Skeletal muscle satellite cell (primary cell): ENCODE results near the gene VAMP3. TPM values are rescaled to one million over a fixed set of nuclear protein-coding genes. Genes with fewer than 3 reads are reported as not detected.

Experiments
- H3K27me3 ChIP-seq: 2 replicates; pipeline ENCODE4 v1.7.0; 2013; ENCODE audit warnings: low read length; ENCODE audit not compliant: control insufficient read depth, insufficient read depth
- H3K36me3 ChIP-seq: 2 replicates; pipeline ENCODE4 v1.7.0; 2013; ENCODE audit warnings: mild to moderate bottlenecking, control low read depth, low read length; ENCODE audit not compliant: insufficient read depth
- H3K4me1 ChIP-seq: 2 replicates; pipeline ENCODE4 v1.7.0; 2013; ENCODE audit warnings: low read length; ENCODE audit not compliant: control insufficient read depth, insufficient read depth
- H3K4me2 ChIP-seq: 2 replicates; pipeline ENCODE4 v1.7.0; 2013; ENCODE audit warnings: mild to moderate bottlenecking, low read length
- H3K4me3 ChIP-seq: 2 replicates; pipeline ENCODE4 v1.7.0; 2013; ENCODE audit warnings: low read length
- H3K9ac ChIP-seq: 2 replicates; pipeline ENCODE4 v1.7.0; 2013; ENCODE audit warnings: mild to moderate bottlenecking, low read depth, low read length, moderate library complexity
- H3K9me3 ChIP-seq: replicated peaks from 2 replicates; pipeline ENCODE4 v1.7.0; 2013; ENCODE audit warnings: mild to moderate bottlenecking, control low read depth, low read length
- total RNA-seq: library from RNA; depleted of rRNA; stranded (reverse); fragments of >200 nt; gene quantifications from 2 replicates; pipeline ENCODE4 v1.2.3, GENCODE V29; 2012; rRNA removed

VAMP3 gene, protein sequence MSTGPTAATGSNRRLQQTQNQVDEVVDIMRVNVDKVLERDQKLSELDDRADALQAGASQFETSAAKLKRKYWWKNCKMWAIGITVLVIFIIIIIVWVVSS
- total RNA-seq = 81.6 and 87.2 TPM in 2 replicates

DNA sequence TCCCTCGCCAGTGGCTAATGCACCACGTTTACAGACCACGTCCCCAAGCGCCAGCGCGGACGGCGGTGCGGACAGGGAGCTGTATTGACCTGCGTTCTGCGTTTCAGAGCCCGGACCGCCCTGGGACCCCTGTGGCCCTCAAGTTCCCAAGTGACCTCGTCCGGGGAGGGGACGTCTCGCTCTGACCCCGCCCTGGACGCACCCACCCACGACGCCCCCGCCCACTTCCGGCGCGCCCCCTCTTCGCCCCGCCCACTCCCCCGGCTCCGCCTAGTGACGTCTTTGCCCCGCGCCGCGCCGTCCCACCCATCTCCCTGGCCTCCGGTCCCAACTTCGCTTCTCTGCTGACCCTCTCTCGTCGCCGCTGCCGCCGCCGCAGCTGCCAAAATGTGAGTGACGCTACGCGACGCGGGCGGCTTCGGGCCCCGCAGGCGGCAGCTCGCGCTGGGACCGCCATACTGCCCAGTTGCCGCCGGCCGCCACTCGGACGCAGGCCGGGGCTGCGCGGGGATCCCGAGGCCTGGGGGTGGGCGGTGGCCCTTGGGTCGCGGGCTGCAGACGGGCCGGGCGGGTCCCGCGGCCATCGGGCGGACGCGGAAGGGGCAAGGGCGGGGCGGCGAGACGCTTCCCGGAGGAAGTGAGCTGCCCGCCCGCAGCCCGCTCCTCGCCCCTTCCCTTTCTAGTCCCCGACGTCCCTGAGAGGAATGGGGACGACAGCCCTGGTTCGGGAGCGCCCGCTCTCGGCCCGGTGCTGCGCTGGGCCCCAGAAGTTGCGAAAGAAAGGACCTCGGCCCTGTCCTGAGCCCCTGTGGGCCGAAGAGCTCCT is at the start of gene VAMP3:
Gene VAMP3 (plus strand): TSS at position 300 of the 826 bp plus-strand sequence. CDS start 88 bp downstream, at position 388.
- Histone ChIP-seq H3K4me3 (peak within 1 kb of the TSS; percentile 90), H3K36me3 (peaks cover 20% of the 10 kb centered on the region), H3K4me1 (peaks cover 15% of the 10 kb centered on the region), H3K4me2 (peak within 1 kb of the TSS; percentile 95), H3K9me3 (no peaks in the 10 kb centered on the region), H3K9ac (peak within 1 kb of the TSS; percentile 87), H3K27me3 (peaks cover 4% of the 10 kb centered on the region)

DNA sequence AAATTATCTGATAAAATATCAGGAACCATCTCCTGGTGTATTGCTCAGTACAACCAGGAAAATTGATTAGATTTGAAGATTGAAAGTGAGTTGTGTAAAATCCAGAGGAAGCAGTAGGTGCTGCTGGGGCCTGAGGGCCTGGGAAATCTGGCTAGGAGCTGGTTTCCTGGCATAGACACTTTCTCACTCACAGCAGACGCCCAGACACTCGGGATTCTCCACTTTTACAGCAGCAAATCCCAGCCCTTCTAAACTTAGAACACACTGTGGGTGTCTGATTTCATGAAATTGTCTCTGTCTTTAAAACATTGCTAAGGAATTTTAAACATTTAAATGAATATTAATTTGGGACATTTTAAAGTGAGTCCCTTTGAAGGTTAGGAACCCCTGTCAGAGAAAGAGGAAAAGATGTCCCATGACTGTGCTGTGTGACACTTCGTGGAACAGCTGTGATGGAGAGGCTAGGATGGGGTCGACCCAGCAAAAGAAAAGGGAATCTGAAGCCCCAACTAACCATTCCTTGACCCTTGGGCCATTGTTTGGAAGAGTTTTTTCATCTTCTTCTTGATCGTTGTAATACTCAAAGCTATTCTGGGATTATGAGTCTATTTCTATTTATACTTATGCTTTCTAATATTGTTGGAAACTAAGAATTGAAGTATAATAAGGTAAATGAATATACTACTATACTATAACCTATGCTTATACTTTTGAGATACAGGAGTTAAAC is 49.0 kb upstream of the VAMP3 start:
- Histone ChIP-seq H3K27me3 (peaks cover 16% of the 10 kb centered on the region), H3K9ac (no peak overlapping the region), H3K4me3 (no peak overlapping the region), H3K4me2 (no peak overlapping the region), H3K4me1 (no peaks in the 10 kb centered on the region), H3K9me3 (no peaks in the 10 kb centered on the region), H3K36me3 (no peaks in the 10 kb centered on the region)

DNA sequence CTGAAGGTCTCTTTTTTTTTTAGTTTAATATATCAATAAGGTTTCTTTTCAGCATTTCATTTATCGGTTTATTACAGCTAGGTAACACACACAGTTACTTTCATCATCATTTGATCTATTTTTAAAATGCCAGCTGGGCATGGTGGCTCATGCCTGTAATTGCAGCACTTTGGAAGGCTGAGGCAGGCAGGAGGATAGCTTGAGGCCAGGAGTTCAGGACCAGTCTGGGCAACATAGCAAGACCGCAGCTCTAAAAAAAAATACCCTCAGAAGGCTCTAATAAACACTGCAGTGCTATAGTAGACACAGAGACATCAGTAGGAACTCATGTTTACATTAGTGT is 48.5 kb upstream of the VAMP3 start:
- Histone ChIP-seq H3K9me3 (no peaks in the 10 kb centered on the region), H3K36me3 (no peaks in the 10 kb centered on the region), H3K4me1 (no peaks in the 10 kb centered on the region), H3K4me3 (no peak overlapping the region), H3K4me2 (no peak overlapping the region), H3K27me3 (peaks cover 15% of the 10 kb centered on the region), H3K9ac (no peak overlapping the region)

DNA sequence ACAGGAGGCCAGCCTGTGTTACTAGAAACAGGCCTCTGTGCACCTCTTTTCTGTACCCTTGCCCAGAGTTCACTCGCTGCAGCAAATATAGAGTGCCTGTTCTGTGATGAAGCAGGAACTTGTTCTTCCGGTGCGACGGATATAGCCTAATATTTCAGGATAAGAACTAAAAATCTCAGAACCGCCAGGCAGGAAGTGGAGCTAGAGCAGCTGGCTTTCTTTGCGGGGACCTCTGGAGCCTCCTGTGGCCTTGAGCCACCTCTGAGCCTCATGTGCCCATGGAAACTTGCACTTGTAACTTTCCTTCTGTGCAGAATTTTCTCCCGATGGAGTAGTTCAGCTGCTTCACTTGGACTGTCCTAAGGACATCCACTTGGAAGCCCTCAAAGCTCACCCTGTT is 44.5 kb upstream of the VAMP3 start:
- no peak overlapping the region for H3K9ac ChIP-seq
- no peaks in the 10 kb centered on the region for H3K36me3 ChIP-seq
- no peaks in the 10 kb centered on the region for H3K4me1 ChIP-seq
- H3K27me3 ChIP-seq = peaks cover 6% of the 10 kb centered on the region
- no peak overlapping the region for H3K4me3 ChIP-seq
- H3K9me3 ChIP-seq = no peaks in the 10 kb centered on the region
- H3K4me2 ChIP-seq = no peak overlapping the region

DNA sequence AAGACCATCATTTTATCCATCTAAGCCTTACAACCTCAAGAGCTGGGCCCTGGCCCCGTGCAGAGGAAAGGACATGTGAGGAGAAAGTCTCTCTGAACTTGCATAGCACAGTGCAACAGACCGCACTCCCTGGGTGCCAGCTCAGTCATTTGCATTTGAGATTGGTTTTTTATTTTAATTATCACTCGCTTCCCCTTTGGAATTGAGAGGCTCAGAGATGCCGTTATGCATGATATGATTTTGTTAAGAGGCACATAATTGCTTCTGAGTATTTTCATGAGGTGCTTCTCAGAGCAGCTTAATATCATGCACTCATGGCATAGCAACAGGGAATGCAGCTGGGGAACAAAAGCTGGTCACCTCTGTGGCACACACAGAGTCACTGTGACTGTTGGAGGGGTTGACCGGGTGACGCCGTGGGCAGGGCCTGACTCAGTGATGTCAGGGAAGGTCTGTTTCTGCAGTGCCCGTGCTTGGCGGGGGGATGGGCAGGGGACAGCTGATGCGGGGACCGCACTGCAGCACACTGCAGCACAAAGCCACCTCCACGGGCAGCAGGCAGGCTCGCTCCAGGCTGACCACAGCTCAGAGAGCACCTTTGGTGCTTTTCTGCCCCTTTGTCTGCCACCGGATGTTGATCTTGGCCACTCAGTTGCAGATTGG is 43.2 kb upstream of the VAMP3 start:
- Histone ChIP-seq H3K36me3 (no peaks in the 10 kb centered on the region), H3K4me3 (no peak overlapping the region), H3K4me1 (no peaks in the 10 kb centered on the region), H3K9ac (no peak overlapping the region), H3K9me3 (no peaks in the 10 kb centered on the region), H3K4me2 (no peak overlapping the region), H3K27me3 (peaks cover 6% of the 10 kb centered on the region)

DNA sequence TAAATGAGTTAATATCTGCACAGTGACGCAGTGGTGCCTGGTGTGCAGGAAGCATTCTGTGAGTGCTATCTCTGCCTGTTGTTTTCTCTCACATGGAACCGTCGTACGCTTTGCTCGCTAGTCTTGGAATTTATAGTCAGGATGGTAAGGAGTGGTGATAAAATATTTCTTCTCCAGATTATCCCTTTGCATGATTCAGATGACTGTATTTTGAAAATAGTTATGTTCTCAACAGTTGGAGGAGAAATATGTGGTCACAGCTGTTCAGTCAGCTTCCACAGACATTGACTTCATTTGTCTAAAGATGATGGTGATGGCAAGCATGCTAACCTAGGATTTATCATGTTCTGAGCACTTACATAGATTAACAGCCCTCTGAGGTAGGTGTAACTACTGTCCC is 41.3 kb upstream of the VAMP3 start:
- H3K4me1 ChIP-seq = no peaks in the 10 kb centered on the region
- no peaks in the 10 kb centered on the region for H3K36me3 ChIP-seq
- no peaks in the 10 kb centered on the region for H3K9me3 ChIP-seq
- peaks cover 6% of the 10 kb centered on the region for H3K27me3 ChIP-seq
- no peak overlapping the region for H3K9ac ChIP-seq
- no peak overlapping the region for H3K4me3 ChIP-seq
- H3K4me2 ChIP-seq = no peak overlapping the region

DNA sequence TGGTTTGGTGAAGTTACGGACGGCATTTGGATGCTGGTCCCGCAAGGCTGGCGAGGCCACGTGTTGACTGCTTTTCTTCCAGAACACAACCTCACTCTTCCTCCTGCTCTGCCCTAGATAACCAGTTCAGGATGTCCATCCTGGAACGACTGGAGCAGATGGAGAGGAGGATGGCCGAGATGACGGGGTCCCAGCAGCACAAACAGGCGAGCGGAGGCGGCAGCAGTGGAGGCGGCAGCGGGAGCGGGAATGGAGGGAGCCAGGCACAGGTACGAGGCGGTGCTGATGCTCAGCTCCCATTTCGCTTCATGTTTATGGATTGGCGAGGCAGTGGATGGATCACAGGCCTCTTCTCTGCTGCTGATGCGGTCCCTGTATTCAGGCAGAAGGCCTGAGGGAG is 38.8 kb upstream of the VAMP3 start:
- no peak overlapping the region for H3K9ac ChIP-seq
- no peak overlapping the region for H3K4me3 ChIP-seq
- H3K36me3 ChIP-seq = no peaks in the 10 kb centered on the region
- no peak overlapping the region for H3K4me2 ChIP-seq
- no peaks in the 10 kb centered on the region for H3K9me3 ChIP-seq
- no peaks in the 10 kb centered on the region for H3K4me1 ChIP-seq
- peaks cover 9% of the 10 kb centered on the region for H3K27me3 ChIP-seq

DNA sequence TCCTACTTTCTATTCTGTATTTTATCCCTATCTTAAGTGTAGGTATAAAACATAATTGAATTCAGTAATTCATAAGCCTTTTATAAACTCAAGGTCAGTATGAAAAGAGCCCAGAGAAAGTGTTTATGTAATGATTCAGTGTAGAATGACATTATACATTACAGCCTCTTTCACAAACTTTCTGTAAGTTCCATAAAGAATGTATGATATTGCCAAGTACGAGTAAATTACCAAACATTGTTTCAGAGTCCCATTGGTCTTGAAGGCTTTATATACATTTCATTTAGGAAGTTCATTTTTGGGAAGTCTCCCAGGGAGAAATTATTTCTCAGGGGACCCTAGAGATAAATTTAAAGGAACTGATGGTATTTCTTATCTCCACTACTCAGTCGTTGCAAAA is 37.8 kb upstream of the VAMP3 start:
- H3K4me3 ChIP-seq = no peak overlapping the region
- no peak overlapping the region for H3K9ac ChIP-seq
- no peaks in the 10 kb centered on the region for H3K36me3 ChIP-seq
- H3K27me3 ChIP-seq = peaks cover 3% of the 10 kb centered on the region
- no peak overlapping the region for H3K4me2 ChIP-seq
- no peaks in the 10 kb centered on the region for H3K4me1 ChIP-seq
- H3K9me3 ChIP-seq = no peaks in the 10 kb centered on the region

DNA sequence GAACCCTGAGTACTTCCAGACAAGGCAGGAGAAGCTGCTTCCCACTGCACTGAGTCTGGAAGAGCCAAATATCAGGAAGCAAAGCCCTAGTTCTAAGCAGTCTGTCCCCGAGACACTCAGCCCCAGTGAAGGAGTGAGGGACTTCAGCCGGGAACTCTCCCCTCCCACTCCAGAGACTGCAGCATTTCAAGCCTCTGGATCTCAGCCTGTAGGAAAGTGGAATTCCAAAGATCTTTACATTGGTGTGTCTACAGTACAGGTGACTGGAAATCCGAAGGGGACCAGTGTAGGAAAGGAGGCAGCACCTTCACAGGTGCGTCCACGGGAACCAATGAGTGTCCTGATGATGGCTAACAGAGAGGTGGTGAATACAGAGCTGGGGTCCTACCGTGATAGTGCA is 33.1 kb upstream of the VAMP3 start:
- H3K9me3 ChIP-seq = no peaks in the 10 kb centered on the region
- H3K4me2 ChIP-seq = no peak overlapping the region
- no peak overlapping the region for H3K4me3 ChIP-seq
- H3K9ac ChIP-seq = no peak overlapping the region
- no peaks in the 10 kb centered on the region for H3K36me3 ChIP-seq
- H3K27me3 ChIP-seq = peaks cover 3% of the 10 kb centered on the region
- no peaks in the 10 kb centered on the region for H3K4me1 ChIP-seq

DNA sequence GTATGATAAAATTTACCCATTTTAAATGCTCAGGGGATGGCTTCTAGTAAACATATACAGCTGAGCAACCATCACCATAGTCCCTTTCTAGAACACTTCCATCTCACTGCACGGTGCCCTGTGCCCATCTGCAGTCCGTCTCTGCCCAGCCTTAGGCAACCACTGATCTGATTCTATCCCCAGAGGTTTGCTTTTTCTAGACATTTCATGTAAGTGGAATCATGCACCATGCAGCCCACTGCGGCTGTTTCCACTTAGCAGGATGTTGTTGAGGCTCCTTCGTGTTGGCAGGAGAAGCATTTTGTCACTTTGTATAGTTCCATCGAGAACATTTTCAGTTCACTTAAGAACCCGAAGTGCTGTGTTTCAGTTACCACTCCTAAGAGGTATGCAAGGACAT is 27.8 kb upstream of the VAMP3 start:
- Histone ChIP-seq H3K9ac (no peak overlapping the region), H3K9me3 (no peaks in the 10 kb centered on the region), H3K4me3 (no peak overlapping the region), H3K27me3 (no peaks in the 10 kb centered on the region), H3K36me3 (no peaks in the 10 kb centered on the region), H3K4me2 (no peak overlapping the region), H3K4me1 (no peaks in the 10 kb centered on the region)

DNA sequence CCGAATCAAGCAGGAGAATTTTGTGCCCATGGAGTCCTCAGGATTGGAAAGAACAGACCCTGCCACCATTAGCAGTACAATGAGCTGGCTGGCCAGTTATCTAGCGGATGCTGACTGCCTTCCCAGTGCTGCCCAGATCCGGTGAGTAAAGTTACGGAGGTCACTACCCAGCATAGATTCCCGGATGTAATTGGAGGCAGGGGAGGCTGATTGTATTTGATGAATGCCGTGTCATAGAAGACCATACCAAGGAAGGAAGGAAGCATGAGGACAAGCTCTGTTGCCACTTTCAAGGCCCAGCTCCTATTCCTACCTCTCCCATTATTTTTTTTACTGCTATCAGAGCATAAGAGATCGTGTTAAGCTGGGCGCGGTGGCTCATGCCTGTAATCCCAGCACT is 26.2 kb upstream of the VAMP3 start:
- no peak overlapping the region for H3K9ac ChIP-seq
- no peak overlapping the region for H3K4me3 ChIP-seq
- H3K4me1 ChIP-seq = no peaks in the 10 kb centered on the region
- H3K27me3 ChIP-seq = no peaks in the 10 kb centered on the region
- H3K4me2 ChIP-seq = no peak overlapping the region
- no peaks in the 10 kb centered on the region for H3K36me3 ChIP-seq
- H3K9me3 ChIP-seq = no peaks in the 10 kb centered on the region
